GM03348 (cell line): ENCODE data around the gene RDH8.
A peak's percentile ranks its signal among the peaks of the same experiment; 100 is the strongest.

Experiments
- DNase-seq: peaks from one replicate; pipeline ENCODE4 v3.0.0; 2012; ENCODE audit warnings: low spot score

RDH8 gene, protein sequence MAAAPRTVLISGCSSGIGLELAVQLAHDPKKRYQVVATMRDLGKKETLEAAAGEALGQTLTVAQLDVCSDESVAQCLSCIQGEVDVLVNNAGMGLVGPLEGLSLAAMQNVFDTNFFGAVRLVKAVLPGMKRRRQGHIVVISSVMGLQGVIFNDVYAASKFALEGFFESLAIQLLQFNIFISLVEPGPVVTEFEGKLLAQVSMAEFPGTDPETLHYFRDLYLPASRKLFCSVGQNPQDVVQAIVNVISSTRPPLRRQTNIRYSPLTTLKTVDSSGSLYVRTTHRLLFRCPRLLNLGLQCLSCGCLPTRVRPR

DNA sequence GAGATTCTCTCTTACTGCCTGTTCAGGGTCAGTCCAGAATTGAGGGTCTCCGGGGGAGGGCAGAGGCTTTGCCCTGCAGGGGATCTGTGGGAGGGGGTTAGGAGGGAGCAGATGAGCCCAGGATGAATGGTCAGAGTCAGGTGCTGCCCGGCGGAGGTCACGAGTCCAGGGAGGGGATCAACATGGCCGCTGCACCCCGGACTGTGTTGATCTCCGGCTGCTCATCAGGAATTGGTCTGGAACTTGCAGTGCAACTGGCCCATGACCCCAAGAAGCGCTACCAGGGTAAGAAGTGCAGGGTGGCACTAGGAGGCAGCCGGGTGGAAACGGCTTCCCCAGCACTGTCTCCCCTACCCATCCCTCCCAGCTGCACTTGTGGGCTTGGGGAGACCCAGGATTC, at the start of gene RDH8:
Gene RDH8, plus strand, starts transcription at position 168 of the 400 bp plus-strand sequence. Its CDS starts 15 bp downstream, at position 183.
- no peak for DNase-seq

DNA sequence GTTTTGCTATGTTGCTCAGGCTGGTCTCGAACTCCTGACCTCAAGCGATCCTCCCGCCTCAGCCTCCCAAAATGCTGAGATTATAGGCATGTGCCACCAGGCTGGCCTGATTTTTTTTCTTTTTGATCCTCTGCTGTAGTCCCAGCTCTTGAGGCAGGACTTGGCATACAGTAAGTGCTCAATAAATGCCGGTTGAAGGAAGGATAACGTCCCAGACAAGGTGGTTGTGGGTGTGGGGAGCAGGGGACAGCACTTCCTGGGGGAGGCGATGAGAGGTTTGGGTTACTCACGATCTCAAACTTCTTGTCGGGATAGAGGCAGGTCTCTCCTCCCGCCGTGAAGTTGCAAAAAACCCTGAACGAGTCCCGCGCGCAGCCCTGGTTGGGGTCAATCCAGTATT, 47.3 kb upstream of the RDH8 start:
- no peak for DNase-seq

DNA sequence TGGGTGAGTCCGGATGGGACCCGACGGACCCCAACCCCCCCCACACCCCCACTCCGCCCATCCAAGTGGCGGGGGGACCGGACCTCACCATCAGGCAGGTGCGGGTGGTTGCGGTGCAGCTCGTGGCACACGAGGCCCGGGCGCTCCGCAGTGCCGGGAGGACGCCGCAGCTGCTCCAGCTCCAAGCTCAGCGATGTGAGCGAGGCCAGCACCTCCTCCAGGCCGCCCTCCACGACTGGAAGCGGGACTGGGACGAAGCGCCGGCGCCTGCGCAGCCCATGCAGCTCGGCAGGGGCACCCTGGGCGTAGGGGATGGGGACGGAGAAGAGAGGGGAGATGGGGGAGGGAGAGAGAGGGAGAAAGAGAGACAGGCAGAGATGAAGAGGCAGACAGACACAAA, 46.8 kb upstream of the RDH8 start:
- no peak for DNase-seq

DNA sequence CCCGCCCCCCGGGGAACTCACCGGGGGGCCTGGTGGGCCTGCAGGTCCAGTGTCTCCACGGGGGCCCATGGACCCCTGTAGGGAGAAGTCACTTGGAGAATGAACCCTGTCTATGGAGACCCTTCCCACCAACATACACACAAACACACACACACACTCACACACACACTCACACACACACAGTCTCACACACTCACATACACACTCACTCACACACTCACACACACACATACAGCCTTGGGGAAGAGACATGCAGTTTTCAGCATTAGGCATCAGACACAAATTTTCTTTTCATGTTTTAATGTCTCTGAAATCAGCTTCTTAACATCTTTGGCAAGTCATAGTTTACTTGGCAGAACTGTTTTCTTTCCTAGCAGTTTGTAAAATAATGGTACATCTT, 46.0 kb upstream of the RDH8 start:
- DNase-seq, result no peak

DNA sequence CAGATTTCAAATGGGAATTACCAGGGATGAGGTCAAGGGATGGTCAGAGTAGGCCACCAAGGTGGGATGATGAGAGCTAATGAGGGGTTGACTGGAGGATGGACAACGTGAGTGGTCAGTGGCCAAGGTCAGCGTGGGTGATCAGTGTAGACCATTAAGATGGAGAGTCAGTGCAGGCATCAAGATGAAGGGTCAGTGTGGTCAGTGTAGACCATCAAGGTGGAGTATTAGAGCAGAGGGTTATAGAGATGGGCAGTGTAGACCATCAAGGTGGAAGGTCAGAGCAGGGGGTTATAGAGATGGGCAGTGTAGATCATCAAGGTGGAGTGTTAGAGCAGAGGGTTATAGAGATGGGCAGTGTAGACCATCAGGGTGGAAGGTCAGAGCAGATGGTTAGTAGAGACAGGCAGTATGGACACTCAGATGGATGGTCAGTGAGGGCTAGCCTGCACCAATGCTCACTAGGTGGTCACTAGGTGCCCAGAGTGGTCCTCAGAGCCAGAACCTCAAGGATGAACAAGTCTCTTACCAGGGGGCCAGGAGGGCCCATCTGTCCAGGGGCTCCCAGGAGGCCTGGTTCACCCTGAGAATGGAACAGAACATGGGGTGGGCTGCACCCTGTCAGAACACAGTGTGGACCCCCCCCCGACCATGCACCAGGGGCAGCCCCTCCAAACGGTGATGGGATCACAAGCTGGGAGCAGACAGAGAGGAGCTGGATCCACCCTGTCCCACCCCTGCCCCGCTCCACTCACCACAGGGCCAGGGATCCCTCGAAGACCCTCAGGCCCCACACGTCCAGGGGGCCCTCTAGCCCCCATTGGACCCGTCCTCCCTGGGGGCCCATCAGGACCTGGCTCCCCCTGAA, 44.2 kb upstream of the RDH8 start:
- DNase-seq, result no peak

DNA sequence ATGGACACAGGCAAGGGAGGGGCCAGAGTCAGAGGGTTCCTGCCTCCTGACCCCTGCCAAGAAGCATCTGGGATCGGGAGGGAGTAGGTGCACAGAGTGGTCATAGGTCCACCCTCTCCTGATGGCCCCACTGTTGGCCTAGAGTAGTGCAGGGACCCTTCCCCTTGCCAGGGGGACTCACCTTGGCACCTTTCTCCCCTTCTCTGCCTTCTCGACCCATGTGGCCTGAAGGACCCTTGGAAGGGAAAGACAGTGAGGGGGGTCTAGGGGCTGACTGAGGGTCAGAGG, 43.7 kb upstream of the RDH8 start:
- no peak for DNase-seq

DNA sequence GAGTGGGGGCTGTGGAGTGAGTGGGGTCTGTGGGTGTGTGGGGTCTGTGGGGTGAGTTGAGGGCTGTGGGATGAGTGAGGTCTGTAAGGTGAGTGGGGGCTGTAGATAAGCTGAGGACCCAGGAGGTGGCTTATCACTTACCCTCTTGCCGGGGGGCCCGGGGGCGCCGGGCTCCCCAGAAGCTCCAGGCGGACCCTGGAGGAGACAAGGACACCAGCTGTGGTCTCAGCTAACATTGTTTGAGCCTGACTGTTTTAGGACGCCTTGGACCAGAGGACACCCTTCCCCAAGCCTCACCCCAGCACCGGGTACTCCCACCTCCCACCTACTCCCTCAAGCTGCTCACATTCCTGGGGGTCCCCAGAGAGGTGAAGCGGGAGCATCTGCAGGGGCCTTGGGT, 42.8 kb upstream of the RDH8 start:
- no peak for DNase-seq

DNA sequence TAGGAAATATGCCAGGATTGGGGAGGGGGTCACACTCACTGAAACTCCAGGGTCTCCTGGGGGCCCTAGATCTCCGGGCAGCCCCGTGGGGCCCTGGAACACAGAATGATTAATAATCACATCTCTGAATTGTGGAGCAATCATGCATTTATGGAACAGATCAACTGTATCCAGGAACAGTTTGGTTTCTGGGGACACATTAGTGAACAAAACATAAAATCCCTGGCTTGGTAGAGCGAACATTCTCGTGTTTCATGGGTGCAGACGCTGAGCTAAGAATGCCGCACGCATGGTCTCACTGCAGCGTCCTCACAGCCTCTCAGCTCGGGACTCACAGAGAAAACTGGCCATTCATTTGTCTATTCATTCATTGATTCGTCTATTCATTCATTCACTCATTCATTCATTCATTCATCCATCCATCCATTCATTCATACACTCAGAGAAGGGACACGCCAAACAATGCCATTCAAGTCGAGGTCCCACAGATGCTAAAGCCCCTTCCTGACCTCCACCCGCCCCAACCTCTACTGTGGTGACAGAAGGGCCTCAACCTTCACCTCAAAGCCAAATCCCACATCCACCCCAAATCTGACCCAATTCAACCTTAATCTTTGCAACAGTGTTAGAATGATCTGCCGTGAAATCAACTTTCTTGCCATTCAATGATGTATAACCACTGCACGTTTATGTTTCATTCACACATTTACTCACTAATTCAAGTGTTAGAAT, 42.0 kb upstream of the RDH8 start:
- DNase-seq, result no peak

DNA sequence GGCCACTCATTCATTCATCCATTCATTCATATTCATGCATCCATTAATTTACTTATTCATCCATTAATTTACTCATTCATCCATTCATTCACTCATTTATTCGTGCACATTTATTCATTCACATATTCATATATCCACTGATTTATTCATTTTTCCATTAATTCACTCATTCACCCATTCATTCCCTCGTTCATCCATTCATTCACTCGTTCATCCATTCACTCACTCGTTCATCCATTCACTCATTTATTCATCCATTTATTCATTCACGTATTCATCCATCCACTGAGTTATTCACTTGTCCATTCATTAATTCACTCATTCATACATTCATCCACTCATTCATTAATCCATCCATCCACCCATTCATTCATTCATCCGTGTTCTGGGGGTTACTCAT, 41.2 kb upstream of the RDH8 start:
- no peak for DNase-seq

DNA sequence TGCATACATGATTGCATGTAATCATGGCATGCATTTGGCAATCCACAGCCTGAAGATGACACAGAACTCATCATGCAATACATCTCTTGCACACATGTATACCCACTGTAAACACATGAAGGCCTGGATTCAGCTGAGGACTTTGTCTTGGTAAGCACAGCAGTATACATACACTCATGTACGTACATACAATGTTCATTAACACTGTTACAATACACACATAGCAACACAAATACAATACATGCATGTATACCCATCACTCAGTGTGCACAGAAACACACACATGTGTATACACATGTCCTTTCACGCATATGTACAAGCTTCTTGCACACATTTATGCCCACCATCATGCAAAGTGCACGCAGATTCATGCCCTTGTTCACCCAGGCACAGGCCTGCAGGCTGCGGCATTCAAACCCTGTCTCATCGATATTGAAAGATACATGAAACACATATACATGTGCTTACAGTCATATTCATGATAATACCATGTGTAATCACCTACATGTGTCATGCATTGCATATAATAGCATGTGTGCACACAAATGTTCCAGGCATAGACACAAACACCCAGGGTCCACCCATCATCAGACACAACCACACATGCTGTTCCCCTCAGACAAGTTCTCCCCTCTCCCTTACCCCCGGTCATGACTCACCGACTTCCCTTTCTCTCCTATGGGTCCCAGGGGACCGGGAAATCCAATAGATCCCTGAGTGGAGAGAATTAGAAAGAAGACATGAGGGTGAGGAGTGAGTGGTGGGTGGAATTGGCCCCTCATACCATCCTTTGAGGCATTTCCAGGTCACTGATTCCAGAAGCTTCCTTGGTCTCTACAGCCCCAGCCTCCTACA, 31.6 kb upstream of the RDH8 start:
- peak; percentile 44 for DNase-seq

DNA sequence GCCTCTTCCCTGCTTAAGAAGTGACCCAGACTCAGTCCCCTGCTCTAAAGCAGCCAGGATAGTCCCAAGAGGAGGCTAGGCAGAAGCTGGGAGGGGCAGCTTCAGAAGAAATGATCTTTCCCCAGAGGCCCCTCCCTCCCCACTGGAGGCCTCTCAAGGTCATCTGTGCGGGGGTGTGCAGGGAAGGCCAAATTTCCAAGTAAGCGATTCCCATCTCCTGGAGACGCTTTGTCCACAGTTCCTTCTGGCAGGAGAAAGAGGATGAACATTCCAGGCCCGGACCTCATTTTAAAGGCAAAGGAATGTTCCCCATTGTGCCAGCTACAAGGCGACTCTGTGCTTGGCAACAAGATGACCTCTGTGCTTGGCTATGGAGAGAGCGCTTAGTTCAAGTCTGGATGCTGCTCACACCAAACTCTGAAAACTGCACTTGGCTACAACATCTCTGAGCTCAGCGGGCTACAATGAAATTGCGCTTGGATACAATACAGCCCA, 26.4 kb upstream of the RDH8 start:
- DNase-seq, result peak; percentile 68

DNA sequence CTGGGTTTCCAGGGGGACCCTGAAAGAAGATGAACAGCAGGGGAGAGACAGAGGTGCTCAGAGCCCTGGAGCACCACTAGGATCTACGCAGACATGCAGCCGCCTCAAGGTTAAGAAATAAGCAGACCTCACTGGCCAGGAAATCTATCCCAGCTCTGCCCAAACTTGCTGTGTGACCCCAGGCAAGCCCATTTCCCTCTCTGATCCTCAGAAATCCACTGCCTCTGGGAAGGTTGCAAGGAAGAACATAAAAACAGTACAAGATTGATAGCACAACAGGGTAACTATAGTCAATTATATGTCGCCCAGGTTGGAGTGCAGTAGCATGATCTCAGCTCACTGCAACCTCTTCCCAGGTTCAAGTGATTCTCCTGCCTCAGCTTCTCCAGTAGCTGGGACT, 23.8 kb upstream of the RDH8 start:
- DNase-seq, result no peak

DNA sequence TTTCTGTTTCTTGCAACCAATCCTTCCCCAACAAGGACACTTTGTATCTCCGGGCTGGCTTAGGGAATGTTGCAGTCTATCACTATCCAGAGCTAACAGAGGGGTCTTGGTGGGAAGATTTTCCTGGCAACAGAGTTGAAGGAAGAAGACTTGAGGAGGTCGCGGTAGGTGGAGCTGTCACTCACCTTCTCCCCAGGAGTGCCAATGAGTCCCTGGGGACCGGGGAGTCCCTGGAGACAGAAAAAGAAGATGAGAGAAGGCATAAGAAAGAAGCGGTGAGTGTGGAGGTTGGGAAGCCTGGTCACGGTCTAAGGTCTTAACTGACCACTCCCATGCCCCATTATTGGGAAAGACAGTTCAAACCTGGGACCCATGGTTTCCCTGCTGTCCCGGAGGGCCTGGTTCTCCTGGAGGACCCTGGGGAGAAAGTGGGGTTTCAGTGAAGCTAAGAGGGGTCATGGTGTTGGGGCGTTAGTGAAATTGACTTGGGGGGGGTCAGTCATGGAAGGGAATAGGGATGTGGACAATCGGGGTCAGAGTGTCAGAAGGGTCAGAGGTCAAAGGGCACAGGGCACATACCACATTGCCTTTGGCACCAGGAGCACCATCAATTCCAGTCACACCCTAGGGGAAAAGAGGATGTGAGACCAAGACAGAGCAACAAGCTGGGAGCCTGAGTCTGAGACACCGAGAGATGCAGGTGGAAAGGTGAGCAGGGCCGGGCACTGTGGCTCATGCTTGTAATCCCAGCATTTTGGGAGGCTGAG, 21.7 kb upstream of the RDH8 start:
- no peak for DNase-seq

DNA sequence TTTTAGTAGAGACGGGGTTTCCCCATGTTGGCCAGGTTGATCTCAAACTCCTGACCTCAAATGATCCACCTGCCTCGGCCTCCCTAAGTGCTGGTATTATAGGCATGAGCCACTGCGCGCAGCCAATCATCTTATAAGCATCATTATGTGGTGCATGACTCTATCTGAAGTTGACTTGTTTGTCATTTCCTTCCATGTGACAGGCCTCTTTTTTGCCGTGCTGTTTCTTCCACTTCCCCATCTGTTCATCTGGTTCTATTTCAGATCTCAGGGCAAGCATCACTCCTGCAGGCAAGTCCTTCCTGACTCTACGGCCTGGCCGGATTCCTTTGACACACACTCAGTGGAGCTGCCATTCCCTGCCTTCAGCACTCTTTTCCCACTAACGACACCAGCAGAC, 18.2 kb upstream of the RDH8 start:
- DNase-seq, result no peak

DNA sequence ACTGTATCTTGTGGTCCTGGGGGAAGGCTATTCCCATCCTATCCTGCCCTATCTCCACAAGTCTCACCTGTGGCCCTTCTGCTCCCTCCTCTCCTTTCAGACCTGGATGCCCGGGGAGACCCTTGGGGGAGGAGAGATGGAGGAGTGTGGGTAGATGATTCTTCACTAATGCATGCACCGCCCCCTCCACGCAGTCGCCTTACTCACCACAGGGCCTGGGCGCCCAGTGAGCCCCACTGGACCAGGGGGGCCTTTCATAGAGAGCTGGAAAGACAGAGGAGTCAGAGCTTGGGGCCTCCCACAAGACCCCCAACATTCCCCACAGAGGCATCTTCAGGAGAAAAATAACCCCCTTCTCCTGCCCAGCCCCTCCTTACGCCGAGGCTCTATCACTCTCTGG, 17.3 kb upstream of the RDH8 start:
- DNase-seq, result no peak

DNA sequence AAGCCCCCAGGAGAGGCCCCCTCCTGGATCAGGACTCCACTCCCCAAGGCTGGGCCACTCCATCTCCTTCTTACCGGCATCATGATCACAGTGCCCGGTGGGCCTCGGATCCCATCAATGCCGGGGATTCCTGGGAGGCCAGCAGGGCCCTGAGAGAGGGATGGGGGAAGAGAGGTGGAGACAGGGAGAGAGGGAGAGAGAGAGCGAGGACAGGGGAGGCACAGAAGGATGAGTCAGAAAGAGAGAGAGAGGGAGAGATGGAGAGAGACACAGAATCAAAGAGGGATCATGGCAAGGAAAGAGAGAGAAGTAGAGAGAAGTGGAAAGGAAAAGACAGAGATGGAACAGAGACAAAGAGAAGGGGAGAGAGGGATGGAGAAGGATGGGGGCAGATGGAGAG, 16.7 kb upstream of the RDH8 start:
- DNase-seq, result no peak

DNA sequence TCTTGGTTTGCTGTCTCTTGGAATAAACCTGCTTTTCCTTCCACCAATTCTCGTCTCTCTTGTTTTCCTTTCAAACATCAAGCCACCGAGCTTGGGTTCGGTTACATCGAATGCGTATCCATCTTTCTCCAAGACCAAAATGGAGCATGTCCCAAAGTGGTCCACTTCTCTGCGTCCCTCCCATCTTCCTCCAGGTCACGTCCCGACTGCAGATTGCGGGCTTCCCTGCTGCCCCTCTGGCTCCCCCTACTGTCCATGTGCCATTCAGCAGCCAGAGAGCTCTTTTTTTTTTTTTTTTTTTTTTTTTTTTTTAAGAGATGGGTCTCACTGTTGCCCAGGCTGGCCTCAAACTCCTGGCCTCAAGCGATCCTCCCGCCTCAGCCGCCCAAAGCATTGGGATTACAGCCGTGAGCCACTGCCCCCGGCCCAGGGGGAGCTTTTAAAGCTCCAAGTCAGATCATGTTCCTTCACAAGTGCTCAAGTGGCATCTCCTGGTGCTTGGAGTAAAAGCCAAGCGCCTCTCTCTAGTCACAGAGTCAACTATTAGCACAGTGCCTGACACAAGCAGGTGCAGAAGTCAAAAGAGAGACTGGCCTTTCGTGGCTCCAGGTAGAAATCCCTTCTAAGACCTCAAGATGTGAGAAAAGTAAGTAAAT, 13.0 kb upstream of the RDH8 start:
- peak; percentile 91 for DNase-seq

DNA sequence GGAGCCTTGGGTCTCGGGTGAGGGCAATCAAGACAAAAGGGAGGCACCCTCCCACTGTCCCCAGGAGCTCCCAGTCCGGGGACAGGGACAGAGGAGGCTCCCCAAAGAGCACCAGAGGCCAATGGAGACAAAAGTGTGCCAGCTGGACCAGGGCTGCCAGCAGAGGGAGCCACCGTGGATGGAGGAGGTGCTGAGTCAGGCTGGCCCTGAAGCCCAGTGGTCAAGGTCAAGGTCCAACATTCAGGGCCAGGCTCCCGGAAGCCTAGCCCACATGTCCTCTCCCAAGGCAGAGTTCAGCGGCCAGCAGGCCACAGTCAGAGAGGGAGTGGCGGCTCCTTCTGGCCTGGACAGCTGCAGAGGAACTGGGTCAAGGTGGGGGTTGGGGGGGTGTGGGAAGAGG, 11.4 kb upstream of the RDH8 start:
- DNase-seq, result peak; percentile 63

DNA sequence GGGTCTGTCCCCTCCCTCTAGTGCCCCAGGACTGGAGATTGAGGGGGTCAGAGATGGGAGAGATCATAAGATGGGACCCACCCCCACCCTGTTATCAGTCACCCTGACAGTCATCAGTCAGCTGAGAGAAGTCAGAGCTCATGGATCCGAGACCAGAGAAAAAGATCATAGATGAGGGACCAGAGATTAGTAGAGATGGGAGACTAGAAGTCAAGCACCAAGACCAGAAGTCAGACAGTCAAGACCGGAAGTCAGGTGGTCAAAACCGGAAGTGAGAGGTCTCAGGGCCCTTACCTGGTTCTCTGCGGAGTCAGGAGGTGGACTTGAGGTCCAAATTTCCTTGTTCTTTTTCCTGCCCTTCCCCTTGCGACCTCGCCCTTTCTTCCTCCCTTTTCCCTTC, 10.0 kb upstream of the RDH8 start:
- no peak for DNase-seq

DNA sequence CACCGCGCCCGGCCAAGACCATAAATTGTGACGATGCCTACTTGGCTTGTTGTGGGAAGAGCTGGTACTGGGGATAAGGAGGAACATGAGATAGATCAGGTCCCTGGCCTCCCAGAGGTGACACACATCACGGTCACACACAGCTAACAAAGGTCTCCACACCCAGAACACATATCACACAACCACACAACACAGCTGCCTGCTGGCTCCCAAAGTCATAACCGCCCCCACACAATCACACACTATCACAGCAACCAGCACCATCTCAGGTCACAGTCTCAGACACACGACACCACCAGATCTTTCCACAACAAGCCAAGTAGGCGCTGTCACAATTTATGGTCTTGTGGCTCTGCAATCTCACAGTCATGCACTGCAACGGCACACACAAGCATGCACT, 8.7 kb upstream of the RDH8 start:
- DNase-seq, result no peak
